Measurements from ENCODE around the gene PERCC1.

PERCC1 gene

GRCh38 chr16:1422076-1422475 lies 8.8 kb upstream of the PERCC1 start:
- FAIRE-seq = no peak
- TF ChIP-seq CTCF (IDR thresholded peaks at IDR 0.05; ENCODE audit: insufficient read depth, missing control alignments) = no peak
- DNase-seq (ENCODE audit: insufficient read length, low spot score) = no peak

GRCh38 chr16:1424028-1424427 lies 6.8 kb upstream of the PERCC1 start:
- DNase-seq (ENCODE audit: insufficient read length, low spot score) (no peak), FAIRE-seq (no peak)
- no peak for TF ChIP-seq CTCF (IDR thresholded peaks at IDR 0.05; ENCODE audit: insufficient read depth, missing control alignments)

- DNase-seq (ENCODE audit: insufficient read length, low spot score) (no peak), FAIRE-seq (no peak)
- no peak for TF ChIP-seq CTCF (IDR thresholded peaks at IDR 0.05; ENCODE audit: insufficient read depth, missing control alignments)
These were observed 5.1 kb upstream of the PERCC1 start for GRCh38 chr16:1425616-1426370.

DNA sequence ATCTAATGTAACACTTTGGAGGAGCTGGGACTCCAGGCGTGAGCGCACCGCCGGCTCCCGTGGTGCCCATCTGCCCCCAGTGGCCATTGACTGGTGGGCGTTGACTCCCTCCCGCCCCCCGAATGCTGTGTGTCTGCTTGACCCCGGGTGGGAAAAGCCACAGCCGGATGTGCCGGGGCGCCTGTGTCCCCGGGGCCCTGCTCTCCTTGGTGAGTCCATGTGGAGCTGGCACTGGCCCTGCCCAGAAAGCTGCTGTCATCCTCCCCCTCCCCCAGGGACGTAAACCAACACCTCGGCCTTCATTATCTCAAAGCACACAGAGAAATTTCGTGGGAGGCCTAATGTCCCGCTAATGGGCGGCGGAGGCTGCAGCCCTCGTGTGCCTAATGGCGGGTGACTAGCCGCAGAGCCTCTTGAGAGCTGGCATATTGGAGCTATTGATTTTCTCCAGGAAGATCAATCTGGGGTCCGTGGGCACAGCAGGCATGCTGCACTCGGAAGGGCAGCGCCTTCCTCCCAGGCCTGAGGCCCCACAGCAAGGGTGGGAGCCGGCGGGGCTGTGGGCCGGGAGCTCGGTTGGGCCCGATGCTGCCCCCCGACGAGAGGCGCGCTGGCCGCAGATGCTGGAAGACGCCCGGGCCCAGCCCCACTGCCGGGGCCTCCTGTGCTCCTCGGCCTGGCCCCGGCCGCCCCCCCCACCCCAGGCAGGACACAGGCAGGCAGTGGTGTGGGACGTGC lies 4.0 kb upstream of the PERCC1 start:
- DNase-seq (ENCODE audit: insufficient read length, low spot score) = no peak
- TF ChIP-seq CTCF (IDR thresholded peaks at IDR 0.05; ENCODE audit: insufficient read depth, missing control alignments) = no peak
- FAIRE-seq = no peak

- DNase-seq (ENCODE audit: insufficient read length, low spot score) (no peak), FAIRE-seq (no peak)
- TF ChIP-seq CTCF (IDR thresholded peaks at IDR 0.05; ENCODE audit: insufficient read depth, missing control alignments) = no peak
These were observed 3.1 kb upstream of the PERCC1 start for GRCh38 chr16:1427473-1428461.

DNA sequence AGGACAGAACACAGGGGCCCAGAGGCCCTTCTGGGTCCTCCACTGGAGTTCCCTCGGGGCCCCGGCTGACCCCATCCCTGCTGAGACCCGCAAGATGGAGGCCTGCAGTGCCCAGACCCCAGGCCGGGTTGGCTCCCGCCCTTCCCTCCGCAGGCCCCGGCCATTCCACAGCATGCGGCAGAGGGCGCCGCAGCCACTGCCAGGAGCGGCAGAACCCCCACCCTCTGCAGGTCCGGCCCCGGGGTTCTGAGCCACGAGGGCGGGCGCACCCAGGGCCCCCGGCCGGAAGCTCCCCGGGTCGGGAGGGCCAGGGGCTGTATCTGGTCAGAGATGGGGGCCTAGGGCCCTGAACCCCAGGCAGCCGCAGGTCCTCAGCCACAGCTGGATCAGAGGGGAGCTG lies 2.4 kb upstream of the PERCC1 start:
- DNase-seq (ENCODE audit: insufficient read length, low spot score) (no peak), FAIRE-seq (no peak)
- peak; percentile 43 for TF ChIP-seq CTCF (IDR thresholded peaks at IDR 0.05; ENCODE audit: insufficient read depth, missing control alignments)
